GM18861 (cell line): ENCODE measurements around the gene TFAP2B.

Experiments
- ATAC-seq: cut with Tn5 transposase; IDR thresholded peaks from one replicate; pipeline ENCODE4 v1.9.1; 2021; ENCODE audit not compliant: unreplicated experiment

TFAP2B gene

DNA sequence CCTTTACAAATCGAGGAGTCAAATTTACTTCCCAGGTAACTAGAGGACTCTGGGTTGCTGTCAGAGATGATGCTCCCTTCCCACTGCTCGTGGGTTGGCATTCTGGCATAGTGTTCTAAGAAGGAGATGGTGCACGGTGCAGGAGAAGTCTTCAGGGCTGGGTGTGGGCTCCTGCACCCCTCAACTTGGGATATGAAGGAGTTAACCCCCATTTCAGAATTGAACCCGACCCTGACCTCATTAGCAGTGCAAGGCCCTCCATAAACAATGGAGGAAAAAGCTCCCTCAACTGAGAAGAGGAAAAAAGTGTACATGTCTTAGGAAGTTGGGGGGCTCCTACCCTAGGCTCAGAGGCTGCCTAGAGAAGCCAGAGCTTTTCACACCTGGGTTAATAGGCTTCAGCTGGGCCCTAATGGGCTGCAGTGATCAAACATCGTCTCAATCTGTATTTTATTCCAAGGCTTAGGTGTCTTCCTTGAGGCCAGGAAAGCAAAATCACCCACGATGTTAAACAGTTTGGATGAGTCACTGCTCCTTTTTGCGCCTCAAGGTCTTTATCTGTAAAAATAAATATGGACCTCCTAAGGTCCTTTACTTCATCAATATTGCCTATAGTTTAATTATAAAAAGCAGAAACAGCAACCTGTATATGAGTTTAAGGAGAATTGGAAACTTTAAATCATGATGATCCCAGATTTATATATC, 29.4 kb downstream of the TFAP2B start:
- ATAC-seq, result no peak

- no peak for ATAC-seq
Measured at GRCh38 chr6:50848989-50849795, 30.5 kb downstream of the TFAP2B start.

DNA sequence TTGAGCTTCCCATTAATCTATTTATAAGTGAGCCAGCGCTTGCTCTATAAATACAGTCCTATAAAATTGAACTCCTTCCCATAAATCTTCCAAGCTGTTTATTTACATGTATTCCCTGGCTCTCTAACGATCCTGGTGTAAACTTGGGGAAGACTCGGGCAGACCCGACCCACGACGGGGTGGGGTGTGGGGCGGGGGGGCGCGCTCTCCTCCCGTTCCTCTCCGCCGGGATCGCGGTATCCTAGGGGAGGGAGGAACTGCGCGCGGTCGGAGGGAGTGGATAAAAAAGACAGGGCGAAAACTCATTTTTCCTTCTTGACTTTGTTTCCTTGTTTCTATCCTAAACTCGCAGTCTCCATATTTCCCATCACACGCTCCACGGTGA, 31.1 kb downstream of the TFAP2B start:
- ATAC-seq, result no peak

DNA sequence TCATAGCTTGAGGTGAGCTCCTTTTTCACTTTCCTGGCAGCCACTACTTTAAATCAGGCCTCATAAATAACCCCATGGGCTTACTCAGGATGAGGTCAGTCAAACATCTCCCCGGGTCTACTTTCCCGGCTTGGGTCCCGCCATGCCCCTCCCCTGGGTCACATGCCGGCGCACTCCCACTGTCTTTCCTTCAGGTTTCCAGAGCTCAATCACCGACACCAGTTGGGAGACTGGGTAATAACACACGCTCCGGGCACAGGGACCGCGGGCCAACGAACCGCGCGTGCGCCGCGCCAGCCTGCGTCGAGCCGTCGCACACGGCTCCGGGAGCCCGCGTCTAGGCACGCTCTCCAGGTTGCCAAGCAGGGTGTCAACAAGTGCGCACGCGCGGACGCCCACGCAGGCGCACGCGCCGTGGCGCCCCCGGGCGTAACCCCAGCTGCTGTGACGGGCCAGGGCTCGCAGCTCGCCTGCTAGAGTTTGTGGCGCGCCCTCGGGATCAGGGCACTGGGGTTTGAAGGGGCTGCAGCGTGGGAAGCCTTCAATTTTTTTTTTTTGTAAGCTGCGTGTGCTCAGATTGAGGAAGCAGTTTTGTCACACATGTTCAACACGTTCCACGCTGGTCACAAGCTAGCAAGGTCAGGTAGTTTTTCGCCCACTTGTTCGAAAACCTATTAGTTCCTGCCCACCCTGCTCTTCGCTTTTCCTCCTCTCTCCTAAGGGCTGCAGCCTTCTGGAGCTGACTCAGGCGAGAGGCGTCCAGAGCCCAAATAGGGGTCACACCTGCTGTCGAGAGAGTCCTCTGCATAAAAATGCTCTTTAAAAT, 31.8 kb downstream of the TFAP2B start:
- no peak for ATAC-seq

DNA sequence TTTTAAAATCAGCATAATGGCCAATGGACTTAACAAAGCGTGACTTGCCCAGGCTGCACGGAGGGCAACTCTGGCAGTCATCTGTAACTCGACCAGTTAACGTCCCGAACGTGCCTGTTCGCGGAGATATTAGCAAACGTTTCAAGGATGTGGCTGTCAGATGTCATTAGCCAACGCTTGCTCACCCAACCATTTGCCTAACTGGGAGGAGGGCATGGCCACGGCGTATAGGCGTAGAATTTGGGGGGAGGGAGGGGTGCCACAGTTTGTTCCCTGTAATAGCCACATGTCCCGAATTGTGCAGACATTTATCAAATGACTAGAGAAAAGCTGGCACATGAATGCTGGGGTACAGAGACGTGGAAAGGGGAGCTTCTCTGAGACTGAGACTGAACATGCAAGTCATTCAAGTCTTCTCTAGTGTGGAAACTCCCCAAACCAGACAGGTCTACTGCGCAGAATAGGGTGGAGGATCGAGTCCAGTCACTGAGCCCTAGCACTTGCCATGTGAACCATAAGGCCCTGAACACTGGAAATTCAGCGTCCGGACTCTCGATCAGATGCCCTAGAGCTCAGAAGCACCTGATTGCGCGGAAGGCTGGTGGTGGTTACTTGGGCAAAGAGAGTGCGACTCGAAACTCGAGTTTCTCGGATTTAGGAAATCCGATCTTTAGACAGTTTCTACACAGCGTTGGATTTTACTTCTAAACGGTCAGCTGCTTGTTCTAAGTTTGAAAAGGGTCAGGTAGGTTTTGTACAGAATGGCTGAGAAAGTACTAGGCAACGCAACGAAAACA, 32.6 kb downstream of the TFAP2B start:
- ATAC-seq, result no peak

GRCh38 chr6:50853939-50854338, 35.3 kb downstream of the TFAP2B start:
- no peak for ATAC-seq

DNA sequence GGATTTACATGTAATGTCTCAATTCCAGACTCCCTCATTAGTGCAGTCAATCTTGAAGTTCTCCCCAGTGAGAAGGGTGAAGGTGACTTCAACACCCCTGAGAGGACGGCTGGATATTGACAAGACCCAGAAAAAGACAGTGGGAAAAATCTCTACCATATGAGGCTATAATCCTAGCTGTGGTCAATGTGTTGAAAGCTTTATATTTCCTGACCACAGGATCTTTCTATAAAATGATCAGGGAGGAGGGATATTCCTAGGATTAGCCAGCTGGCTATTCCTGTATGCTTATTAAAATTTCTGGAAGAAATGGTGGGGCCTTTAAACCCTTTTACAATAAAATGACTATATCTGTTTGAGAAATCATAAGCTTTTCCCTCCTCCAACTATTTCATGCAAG, 43.0 kb downstream of the TFAP2B start:
- no peak for ATAC-seq

DNA sequence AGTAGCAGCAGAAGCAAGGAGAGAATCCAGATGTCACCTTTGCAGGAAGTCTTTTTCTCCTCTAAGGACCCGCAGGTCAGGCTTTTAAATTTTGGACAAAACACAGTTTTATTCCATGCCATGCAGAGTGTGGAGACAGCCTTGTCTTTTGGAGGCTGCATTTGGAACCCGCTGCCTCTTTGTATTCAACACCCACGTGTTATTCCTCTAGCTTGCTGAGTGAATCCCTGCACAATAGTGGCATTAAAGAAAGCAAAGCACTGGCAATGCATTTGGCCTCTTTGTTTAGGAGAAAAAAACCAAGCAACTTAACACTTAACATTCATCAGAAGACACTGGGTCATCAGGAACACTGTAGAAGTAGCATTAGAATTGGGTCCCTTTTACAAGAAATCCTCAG, 43.5 kb downstream of the TFAP2B start:
- ATAC-seq, result no peak

- ATAC-seq, result no peak
Measured at GRCh38 chr6:50864601-50865000, 45.9 kb downstream of the TFAP2B start.

DNA sequence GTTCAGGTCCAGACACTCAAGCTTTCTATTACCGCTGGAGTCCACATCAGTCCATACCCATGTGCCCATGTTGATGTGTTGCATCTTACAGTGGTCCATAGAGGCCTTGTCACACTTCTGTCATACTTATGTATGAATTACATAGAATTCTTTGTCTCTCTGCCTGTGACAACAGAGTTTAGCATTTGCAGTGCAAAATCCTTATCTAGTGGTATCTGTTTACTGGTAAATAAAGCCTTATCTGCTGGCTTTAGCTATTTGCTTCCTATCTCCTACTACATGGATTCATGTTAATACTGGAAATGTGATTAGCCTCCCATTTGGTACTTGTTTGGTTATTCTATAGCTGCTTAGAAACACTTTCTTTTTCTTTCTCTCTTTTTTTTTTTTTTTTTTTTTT, 49.8 kb downstream of the TFAP2B start:
- no peak for ATAC-seq

- no peak for ATAC-seq
Measured at GRCh38 chr6:50873167-50873566, 54.5 kb downstream of the TFAP2B start.

DNA sequence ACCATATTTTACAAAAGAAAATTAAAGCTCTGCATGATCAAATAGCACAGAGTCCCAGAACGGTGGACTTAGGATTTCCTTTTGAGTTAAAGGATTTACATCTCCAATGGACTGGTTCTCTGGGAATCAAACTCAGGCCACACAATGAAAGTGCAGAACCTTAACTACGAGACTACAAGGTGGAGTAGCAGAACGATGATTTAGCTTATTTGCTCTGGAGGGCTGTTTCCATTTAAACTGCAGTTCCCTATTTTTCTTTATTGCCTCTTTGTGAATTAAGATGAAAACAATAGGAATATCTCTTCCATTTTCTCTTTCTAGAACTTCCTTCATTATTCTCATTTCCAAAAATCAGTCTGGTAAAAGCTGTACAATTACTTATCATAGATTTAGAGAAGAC, 65.7 kb downstream of the TFAP2B start:
- ATAC-seq, result no peak

DNA sequence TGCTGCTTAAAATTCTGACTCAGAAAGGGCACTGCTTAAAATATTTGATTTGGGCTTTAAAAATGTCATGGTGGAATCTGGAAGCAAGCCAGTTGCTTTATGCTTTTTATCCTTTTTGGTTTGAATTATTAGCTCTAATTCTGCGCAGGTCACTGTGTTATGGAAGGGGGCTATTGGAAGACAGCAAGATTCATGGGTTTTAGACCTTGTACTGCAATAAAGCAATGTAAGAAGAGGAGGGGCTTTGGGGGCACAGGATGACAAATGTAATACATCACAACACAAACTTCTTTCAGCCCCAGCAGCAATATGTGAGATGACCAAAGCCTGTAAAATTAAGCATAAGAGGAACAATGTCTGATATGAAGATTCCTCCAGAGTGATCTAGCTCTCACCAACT, 68.4 kb downstream of the TFAP2B start:
- ATAC-seq, result no peak

GRCh38 chr6:50889497-50889896, 70.8 kb downstream of the TFAP2B start:
- no peak for ATAC-seq

DNA sequence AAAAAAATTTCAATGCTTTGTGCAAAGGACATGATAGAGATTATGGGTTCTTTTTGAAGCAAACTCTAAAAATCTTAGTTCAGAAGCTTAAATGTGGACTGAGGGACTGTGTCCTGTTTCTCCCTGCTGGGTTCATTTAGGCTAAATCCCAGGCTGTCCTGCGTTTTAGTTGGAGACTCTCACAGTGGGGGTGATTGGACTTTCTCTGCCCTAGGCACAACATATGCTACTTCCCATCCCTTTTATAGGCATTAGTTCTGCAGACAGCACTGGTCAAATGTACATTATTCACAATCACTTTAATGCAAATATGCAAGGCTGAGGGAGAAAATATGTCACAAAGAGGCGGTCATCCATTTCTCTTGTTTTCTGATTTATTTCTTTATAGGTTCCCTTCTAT, 71.3 kb downstream of the TFAP2B start:
- ATAC-seq, result no peak

DNA sequence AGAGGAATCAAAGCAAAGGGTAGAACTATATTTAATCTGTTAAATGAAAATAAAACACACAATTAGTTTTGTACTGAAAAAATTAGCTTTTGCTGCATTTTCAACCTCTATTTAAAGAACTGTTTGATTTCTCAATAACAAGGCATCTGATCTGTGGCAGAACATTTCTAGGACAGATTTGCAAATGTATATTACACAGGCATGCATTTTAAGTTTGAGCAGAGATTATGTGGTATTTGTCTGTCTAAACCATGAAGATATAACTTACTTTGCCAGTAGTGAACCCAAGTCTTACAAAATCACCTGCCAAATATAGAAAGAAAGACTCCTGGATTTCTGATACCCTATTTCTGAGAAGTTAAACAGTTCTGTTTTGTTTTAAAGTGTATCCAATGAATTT, 71.9 kb downstream of the TFAP2B start:
- no peak for ATAC-seq

DNA sequence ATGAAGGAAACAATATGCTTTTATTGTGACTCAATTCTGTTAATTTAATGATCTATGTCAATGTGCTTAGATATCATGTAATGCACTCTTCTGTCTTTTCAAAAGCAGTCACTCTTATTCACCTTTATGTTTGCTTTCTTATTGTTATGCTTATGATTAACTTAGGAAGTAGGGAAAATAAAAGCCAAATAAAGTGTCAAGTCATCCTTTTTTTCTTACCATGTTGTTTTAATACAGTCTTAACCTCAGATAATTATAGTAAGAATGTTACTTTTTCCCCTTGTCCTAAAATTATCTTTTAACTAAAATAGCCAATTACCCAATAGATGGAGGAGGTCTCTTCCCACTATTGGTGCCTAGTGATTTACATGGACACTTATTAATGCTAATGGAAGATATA, 72.6 kb downstream of the TFAP2B start:
- ATAC-seq, result no peak
